Spleen (tissue), 11 donors: ENCODE measurements around the gene UBASH3A. TPM values are rescaled to one million over a fixed set of nuclear protein-coding genes. Genes with fewer than 3 reads are reported as not detected.
A peak's percentile ranks its signal among the peaks of the same experiment; 100 is the strongest.

Experiments
- DNase-seq: peaks from one replicate; pipeline ENCODE4 v3.0.0-alpha.2; 2020
- H3K27ac ChIP-seq, 8 donors: fragments of 200-600 bp; sonication (generic) in 7 of 8; 1 replicate in 4 of 8; 2 replicates in 4 of 8; pipeline versions ENCODE4 v1.5.0 to v1.8.0; 2016 to 2021; ENCODE audit warnings: inconsistent platforms in 4 of 8, mild to moderate bottlenecking in 4 of 8, moderate library complexity in 1 of 8
- H3K27me3 ChIP-seq, 7 donors: fragments of 200-600 bp; sonication (generic) in 6 of 7; replicated peaks in 1 of 7; 1 replicate in 4 of 7; 2 replicates in 3 of 7; pipeline versions ENCODE4 v1.5.0 to v1.8.0; 2016 to 2021; ENCODE audit warnings: inconsistent platforms in 3 of 7, mild to moderate bottlenecking in 1 of 7
- H3K36me3 ChIP-seq, 6 donors: fragments of 200-600 bp; sonication (generic) in 5 of 6; 1 replicate in 4 of 6; 2 replicates in 2 of 6; pipeline versions ENCODE4 v1.5.0 to v1.8.0; 2016 to 2021; ENCODE audit warnings: inconsistent platforms in 2 of 6
- H3K4me1 ChIP-seq, 6 donors: fragments of 200-600 bp; sonication (generic) in 5 of 6; 1 replicate in 3 of 6; 2 replicates in 3 of 6; pipeline versions ENCODE4 v1.5.0 to v1.8.0; 2016 to 2021; ENCODE audit warnings: inconsistent platforms in 3 of 6
- H3K4me3 ChIP-seq, 8 donors: fragments of 200-600 bp; sonication (generic) in 7 of 8; 1 replicate in 4 of 8; 2 replicates in 4 of 8; pipeline versions ENCODE4 v1.5.0 to v1.8.0; 2016 to 2021; ENCODE audit warnings: inconsistent platforms in 4 of 8, mild to moderate bottlenecking in 4 of 8, moderate library complexity in 2 of 8
- H3K9me3 ChIP-seq, 8 donors: fragments of 200-600 bp; sonication (generic) in 7 of 8; 1 replicate in 4 of 8; 2 replicates in 4 of 8; pipeline versions ENCODE4 v1.5.0 to v1.8.0; 2016 to 2021; ENCODE audit warnings: inconsistent platforms in 4 of 8
- POLR2A ChIP-seq, 3 donors: fragments of 450-650 bp; IDR thresholded peaks; one replicate each; pipeline ENCODE4 v1.5.1; 2017; ENCODE audit warnings: antibody characterized with exemption in 3 of 3, mild to moderate bottlenecking in 1 of 3
- POLR2AphosphoS5 ChIP-seq, 3 donors: sonication (generic); formaldehyde crosslinking; IDR thresholded peaks; one replicate each; pipeline ENCODE4 v1.5.1; 2017; ENCODE audit warnings: antibody characterized with exemption in 3 of 3
- WGBS, 5 donors: extraction: QIAGEN DNeasy Blood & Tissue Kit in 3 of 5; methylation state at CpG; one replicate each; pipeline versions ENCODE4 v1.1.5 to v1.1.7; 2013 to 2018; 5-methylcytosine and 5-hydroxymethylcytosine counted together
- intact Hi-C: fragments of 100-400 bp; cut with DNase I; formaldehyde crosslinking; loops from one replicate; pipeline ENCODE4 v1.15.0; 2023; ENCODE audit warnings: low total_unique reads
- polyA plus RNA-seq, 3 donors: library from polyadenylated mRNA; stranded (reverse); fragments of 200-250 nt; gene quantifications; one replicate each; pipeline ENCODE4 v1.2.1, GENCODE V29; 2013
- total RNA-seq, 7 donors: library from RNA; depleted of rRNA in 3 of 7; stranded (reverse); fragments of >200 nt in 3 of 7; fragmentation: NEBNext Ultra II Directional in 4 of 7; extraction: Animal tissue kit (Norgen Biotek cat#: 25700) in 4 of 7; gene quantifications; one replicate each; pipeline versions ENCODE4 v1.1.0 to v1.2.1, GENCODE V29; 2016 to 2021
- TF ChIP-seq, protein P1 (sequence below), 11 experiments: fragments of 200-600 bp in 7 of 11; fragments of 450-650 bp in 4 of 11; sonication (generic) in 4 of 11; IDR thresholded peaks in 8 of 11; conservative IDR thresholded peaks in 3 of 11; 1 replicate in 7 of 11; 2 replicates in 4 of 11; pipeline versions ENCODE4 v1.4.0 to v1.8.0; 2016 to 2021; ENCODE audit warnings: antibody characterized with exemption in 11 of 11, inconsistent platforms in 4 of 11, mild to moderate bottlenecking in 1 of 11
- donor health status: healthy with polysubstance abuse.
- donor health status: DM: no; HTN: no; CAD: no; lungs with moderate emphysema.
- donor health status: DM: no; HTN: no; CAD: no.
- donor health status: Bipolar disorder and iron deficiency.
- donor health status: healthy.
- donor health status: DM: no; HTN: no; CAD: no.
- donor health status: DM: yes; HTN: yes; CAD: no.

UBASH3A gene
- total and polyA plus RNA-seq, 10 donors = 2.6 to 16.3 (median 10.2) TPM

DNA sequence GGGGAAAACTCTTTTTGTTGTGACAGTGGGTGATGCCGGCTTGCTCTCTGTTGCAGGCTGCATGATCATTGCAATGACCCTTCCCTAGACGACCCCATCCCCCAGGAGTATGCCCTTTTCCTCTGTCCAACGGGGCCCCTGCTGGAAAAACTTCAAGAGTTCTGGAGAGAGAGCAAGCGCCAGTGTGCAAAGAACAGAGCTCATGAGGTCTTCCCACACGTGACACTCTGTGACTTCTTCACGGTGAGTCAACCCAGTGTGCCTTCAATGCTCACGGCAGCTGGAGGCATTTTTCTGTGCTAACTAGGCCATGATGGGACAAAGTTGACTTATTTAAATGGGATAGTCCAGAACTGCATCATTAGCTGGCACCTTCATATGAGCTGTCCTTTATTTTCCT lies 5.7 kb downstream of the UBASH3A start:
- Histone ChIP-seq H3K4me3 (no peak overlapping the region), H3K4me1 (peaks cover 0 to 57% (median 20%) of the 10 kb centered on the region in 6 donors), H3K36me3 (peaks cover 0 to 34% (median 3%) of the 10 kb centered on the region in 6 donors), H3K27me3 (peaks cover 0 to 46% (median 5%) of the 10 kb centered on the region in 7 donors), H3K27ac (no peak overlapping the region), H3K9me3 (no peaks in the 10 kb centered on the region)
- TF ChIP-seq POLR2A (IDR thresholded peaks at IDR 0.05) = no peak
- TF ChIP-seq, protein P1, sequence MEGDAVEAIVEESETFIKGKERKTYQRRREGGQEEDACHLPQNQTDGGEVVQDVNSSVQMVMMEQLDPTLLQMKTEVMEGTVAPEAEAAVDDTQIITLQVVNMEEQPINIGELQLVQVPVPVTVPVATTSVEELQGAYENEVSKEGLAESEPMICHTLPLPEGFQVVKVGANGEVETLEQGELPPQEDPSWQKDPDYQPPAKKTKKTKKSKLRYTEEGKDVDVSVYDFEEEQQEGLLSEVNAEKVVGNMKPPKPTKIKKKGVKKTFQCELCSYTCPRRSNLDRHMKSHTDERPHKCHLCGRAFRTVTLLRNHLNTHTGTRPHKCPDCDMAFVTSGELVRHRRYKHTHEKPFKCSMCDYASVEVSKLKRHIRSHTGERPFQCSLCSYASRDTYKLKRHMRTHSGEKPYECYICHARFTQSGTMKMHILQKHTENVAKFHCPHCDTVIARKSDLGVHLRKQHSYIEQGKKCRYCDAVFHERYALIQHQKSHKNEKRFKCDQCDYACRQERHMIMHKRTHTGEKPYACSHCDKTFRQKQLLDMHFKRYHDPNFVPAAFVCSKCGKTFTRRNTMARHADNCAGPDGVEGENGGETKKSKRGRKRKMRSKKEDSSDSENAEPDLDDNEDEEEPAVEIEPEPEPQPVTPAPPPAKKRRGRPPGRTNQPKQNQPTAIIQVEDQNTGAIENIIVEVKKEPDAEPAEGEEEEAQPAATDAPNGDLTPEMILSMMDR (IDR thresholded peaks at IDR 0.05 in 8 of 11, conservative IDR thresholded peaks at IDR 0.05 in 3 of 11) = no peak
- no peak for TF ChIP-seq POLR2AphosphoS5 (IDR thresholded peaks at IDR 0.05)
- intact Hi-C loops = no loop called here
- 76 to 84% (median 79%) methylated on average over 7 of the region's 7 CpGs for WGBS, 5 donors
- DNase-seq = peak; percentile 18

DNA sequence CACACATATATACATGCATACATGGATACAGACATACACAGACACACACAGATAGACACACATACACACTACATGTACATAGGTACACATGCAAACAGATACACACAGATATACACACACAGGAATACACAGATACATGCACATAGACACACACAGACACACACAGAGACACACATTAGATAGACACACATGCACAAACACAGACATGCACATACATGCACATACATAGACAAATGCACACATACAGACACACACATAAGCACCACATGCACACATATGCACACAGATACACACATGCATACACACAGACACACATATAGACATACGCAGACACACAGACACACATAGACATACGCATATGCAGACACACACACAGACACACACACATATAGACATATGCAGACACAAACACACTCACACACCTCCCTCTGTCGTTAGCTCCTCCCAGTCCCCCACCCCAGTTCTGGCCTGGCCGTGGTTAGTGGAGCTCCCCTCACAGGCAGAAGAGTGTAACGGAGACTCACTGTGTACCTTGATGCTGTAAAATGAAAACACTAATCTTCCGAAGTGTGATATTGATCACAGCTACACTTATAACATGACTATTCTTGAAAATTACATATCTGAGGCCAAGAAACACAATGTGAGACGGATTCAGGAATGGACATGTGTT lies 7.6 kb downstream of the UBASH3A start:
- Histone ChIP-seq H3K4me1 (peaks cover 6 to 76% (median 38%) of the 10 kb centered on the region in 6 donors), H3K27me3 (peaks cover 0 to 65% (median 6%) of the 10 kb centered on the region in 7 donors), H3K4me3 (no peak overlapping the region), H3K9me3 (no peaks in the 10 kb centered on the region), H3K27ac (peak overlapping the region in 1 of 8 donors; percentile 19), H3K36me3 (peaks cover 0 to 34% (median 3%) of the 10 kb centered on the region in 6 donors)
- TF ChIP-seq POLR2AphosphoS5 (IDR thresholded peaks at IDR 0.05) (no peak), POLR2A (IDR thresholded peaks at IDR 0.05) (no peak)
- TF ChIP-seq, protein P1 (IDR thresholded peaks at IDR 0.05 in 8 of 11, conservative IDR thresholded peaks at IDR 0.05 in 3 of 11) = no peak
- WGBS, 5 donors = 58 to 64% (median 63%) methylated on average over 6 to 7 of the region's 7 CpGs
- DNase-seq = no peak
- intact Hi-C loops = no loop called here

DNA sequence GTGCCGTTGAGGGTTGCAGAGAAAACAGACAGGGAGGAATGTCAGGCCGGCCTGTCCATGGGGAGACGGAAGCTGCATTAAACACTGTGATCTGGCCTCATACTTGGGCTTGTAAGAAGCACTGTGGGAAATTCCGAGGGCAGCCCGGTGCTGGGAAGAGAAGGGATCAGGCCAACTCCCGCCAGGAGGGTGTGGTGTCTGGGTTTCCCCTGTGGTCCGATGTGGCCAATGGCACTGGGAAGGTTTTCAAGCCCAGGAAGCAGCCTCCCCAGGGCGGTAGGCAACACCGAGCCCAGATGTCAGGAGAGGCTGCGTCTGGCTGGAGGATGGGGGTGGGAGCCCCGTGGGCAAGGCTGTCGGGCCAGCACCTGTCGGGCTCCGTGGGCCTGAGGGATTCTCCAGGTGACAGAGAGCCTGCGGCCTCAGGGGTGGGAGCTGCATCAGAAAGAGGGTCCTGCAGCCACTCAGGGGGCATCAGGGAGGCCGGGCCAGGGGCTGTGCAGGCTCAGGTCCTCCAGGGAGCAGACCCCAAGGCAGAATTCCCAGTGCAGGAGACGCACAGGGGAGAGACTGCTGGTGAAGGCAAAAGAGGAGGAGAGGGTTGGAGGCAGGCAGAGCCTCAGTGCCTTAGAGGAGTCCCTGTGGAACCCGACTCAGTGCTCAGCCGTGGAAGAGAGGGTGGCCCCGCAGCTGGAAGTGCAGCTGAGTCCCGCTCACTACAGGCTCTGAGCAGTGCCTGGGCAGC lies 8.4 kb downstream of the UBASH3A start:
- H3K4me1 ChIP-seq = peaks cover 3 to 80% (median 38%) of the 10 kb centered on the region in 6 donors
- peak overlapping the region in 1 of 8 donors; percentile 19 for H3K27ac ChIP-seq
- H3K4me3 ChIP-seq = no peak overlapping the region
- no peaks in the 10 kb centered on the region for H3K9me3 ChIP-seq
- WGBS, 5 donors = 71 to 85% (median 75%) methylated on average over 21 of the region's 21 CpGs
- H3K27me3 ChIP-seq = peaks cover 0 to 69% (median 6%) of the 10 kb centered on the region in 7 donors
- intact Hi-C loops = no loop called here
- DNase-seq = no peak
- TF ChIP-seq, protein P1 (IDR thresholded peaks at IDR 0.05 in 8 of 11, conservative IDR thresholded peaks at IDR 0.05 in 3 of 11) = no peak
- TF ChIP-seq POLR2AphosphoS5 (IDR thresholded peaks at IDR 0.05) (no peak), POLR2A (IDR thresholded peaks at IDR 0.05) (no peak)
- peaks cover 0 to 38% (median 3%) of the 10 kb centered on the region in 6 donors for H3K36me3 ChIP-seq

DNA sequence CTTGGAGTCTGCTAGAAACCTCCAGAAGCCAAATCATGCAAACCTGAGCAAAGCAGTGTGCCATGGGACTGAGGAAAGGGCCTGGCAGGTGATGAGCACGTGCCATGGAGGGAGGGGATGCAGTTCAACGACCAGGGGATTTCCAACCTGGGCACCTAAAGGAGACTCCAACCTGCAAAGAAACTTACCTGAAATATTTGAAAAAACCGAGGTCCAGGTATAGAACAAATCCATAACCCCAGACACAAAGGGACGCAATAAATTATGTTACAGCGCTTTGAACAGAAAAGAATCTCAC lies 8.9 kb downstream of the UBASH3A start:
- intact Hi-C loops = no loop called here
- H3K27ac ChIP-seq = no peak overlapping the region
- no peak for DNase-seq
- TF ChIP-seq POLR2AphosphoS5 (IDR thresholded peaks at IDR 0.05) (no peak), POLR2A (IDR thresholded peaks at IDR 0.05) (no peak)
- TF ChIP-seq, protein P1 (IDR thresholded peaks at IDR 0.05 in 8 of 11, conservative IDR thresholded peaks at IDR 0.05 in 3 of 11) = no peak
- H3K4me1 ChIP-seq = peaks cover 2 to 80% (median 37%) of the 10 kb centered on the region in 6 donors
- H3K4me3 ChIP-seq = no peak overlapping the region
- 71 to 84% (median 80%) methylated on average over 5 of the region's 5 CpGs for WGBS, 5 donors
- no peaks in the 10 kb centered on the region for H3K9me3 ChIP-seq
- H3K27me3 ChIP-seq = peaks cover 0 to 69% (median 6%) of the 10 kb centered on the region in 7 donors
- H3K36me3 ChIP-seq = peaks cover 0 to 38% (median 3%) of the 10 kb centered on the region in 6 donors
